SU-DHL-6 (cell line): Measurements from ENCODE around the gene STEAP4.

Source experiments
- EZH2phosphoT487 ChIP-seq: fragments of 200-600 bp; sonication (generic), shearing (Covaris generic); conservative IDR thresholded peaks from 2 replicates; pipeline ENCODE4 v1.6.1; 2018; ENCODE audit warnings: mild to moderate bottlenecking, antibody characterized with exemption, low read length, moderate library complexity, mixed read lengths
- TF ChIP-seq, protein P1 (sequence below): fragments of 200-600 bp; sonication (generic); IDR thresholded peaks from one replicate; pipeline ENCODE4 v1.5.1; 2017; ENCODE audit warnings: antibody characterized with exemption, mild to moderate bottlenecking, low read length, moderate library complexity; ENCODE audit not compliant: insufficient read depth, poor library complexity, severe bottlenecking

DNA sequence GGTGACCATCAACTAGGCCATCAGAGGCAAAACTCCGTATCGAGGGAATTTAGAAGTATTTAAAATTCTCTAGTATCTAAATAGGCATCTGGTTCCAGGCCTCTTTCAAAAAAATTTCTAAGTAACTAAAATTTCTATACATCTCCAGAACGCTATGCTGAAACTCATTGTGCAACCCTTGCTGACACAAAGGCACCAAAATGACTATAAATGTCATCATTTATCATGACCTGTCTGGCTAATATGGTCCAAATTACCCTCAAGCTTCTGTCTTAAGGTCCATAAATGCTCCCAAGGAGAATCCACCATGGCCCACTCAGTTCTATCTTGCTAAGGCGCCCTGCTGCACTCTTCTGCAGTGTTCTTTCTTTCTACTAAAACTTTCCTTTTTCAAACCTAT is 16.2 kb downstream of the STEAP4 start:
- TF ChIP-seq, protein P1, sequence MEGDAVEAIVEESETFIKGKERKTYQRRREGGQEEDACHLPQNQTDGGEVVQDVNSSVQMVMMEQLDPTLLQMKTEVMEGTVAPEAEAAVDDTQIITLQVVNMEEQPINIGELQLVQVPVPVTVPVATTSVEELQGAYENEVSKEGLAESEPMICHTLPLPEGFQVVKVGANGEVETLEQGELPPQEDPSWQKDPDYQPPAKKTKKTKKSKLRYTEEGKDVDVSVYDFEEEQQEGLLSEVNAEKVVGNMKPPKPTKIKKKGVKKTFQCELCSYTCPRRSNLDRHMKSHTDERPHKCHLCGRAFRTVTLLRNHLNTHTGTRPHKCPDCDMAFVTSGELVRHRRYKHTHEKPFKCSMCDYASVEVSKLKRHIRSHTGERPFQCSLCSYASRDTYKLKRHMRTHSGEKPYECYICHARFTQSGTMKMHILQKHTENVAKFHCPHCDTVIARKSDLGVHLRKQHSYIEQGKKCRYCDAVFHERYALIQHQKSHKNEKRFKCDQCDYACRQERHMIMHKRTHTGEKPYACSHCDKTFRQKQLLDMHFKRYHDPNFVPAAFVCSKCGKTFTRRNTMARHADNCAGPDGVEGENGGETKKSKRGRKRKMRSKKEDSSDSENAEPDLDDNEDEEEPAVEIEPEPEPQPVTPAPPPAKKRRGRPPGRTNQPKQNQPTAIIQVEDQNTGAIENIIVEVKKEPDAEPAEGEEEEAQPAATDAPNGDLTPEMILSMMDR, result no peak
- TF ChIP-seq EZH2phosphoT487, result no peak
